Ishikawa (cell line): ENCODE measurements around the gene CTU1.

ENCODE experiments used
- CEBPB ChIP-seq: IDR thresholded peaks from 2 replicates; pipeline ENCODE4 v1.6.1; 2012
- CREB1 ChIP-seq: IDR thresholded peaks from 2 replicates; pipeline ENCODE4 v1.6.1; 2012; ENCODE audit warnings: low read depth
- EGR1 ChIP-seq: IDR thresholded peaks from 2 replicates; pipeline ENCODE4 v1.6.1; 2012
- EP300 ChIP-seq: IDR thresholded peaks from 2 replicates; pipeline ENCODE4 v1.6.1; 2012; ENCODE audit warnings: borderline replicate concordance
- FOXM1 ChIP-seq: IDR thresholded peaks from 2 replicates; pipeline ENCODE4 v1.6.1; 2012; ENCODE audit warnings: low read depth, borderline replicate concordance
- NFIC ChIP-seq: IDR thresholded peaks from 2 replicates; pipeline ENCODE4 v1.6.1; 2012
- RAD21 ChIP-seq: IDR thresholded peaks from 2 replicates; pipeline ENCODE4 v1.6.1; 2012; ENCODE audit warnings: low read depth
- TAF1 ChIP-seq: IDR thresholded peaks from 2 replicates; pipeline ENCODE4 v1.6.1; 2012; ENCODE audit warnings: low read depth, mild to moderate bottlenecking
- TCF12 ChIP-seq: IDR thresholded peaks from 2 replicates; pipeline ENCODE4 v1.6.1; 2012; ENCODE audit warnings: low read depth
- TEAD4 ChIP-seq: IDR thresholded peaks from 2 replicates; pipeline ENCODE4 v1.6.1; 2012
- YY1 ChIP-seq: IDR thresholded peaks from 2 replicates; pipeline ENCODE4 v1.6.1; 2012; ENCODE audit warnings: low read depth
- ZBTB7A ChIP-seq: IDR thresholded peaks from 2 replicates; pipeline ENCODE4 v1.6.1; 2012; ENCODE audit warnings: low read depth
- TF ChIP-seq, protein P1 (sequence below): IDR thresholded peaks from 2 replicates; pipeline ENCODE4 v1.6.1; 2012
- TF ChIP-seq, protein P2 (sequence below): IDR thresholded peaks from 2 replicates; pipeline ENCODE4 v1.6.1; 2012
- TF ChIP-seq, protein P3 (sequence below): IDR thresholded peaks from 2 replicates; pipeline ENCODE4 v1.6.1; 2012; ENCODE audit warnings: low read depth, mild to moderate bottlenecking

CTU1 gene

DNA sequence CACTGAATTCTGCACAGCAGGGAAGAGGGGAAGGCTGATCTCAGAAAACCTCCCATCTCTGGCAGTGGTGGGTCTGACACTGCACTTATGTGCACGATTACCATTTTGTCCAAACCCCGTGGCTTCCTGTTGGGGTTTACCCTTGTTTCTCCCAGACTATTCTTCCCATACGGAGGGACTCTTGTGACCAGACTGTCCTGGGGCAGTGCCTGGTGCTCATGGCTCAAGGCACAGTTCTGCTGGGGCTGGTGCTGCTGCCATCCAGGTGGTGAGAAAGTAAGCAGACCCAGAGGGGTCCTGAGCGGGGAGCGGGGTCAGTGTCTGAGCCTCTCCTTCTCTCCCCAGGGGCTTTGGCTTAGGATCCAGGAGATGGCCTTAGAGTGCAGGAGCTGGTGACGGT, 11.4 kb upstream of the CTU1 start:
- TF ChIP-seq, protein P1, sequence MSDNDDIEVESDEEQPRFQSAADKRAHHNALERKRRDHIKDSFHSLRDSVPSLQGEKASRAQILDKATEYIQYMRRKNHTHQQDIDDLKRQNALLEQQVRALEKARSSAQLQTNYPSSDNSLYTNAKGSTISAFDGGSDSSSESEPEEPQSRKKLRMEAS = no peak
- no peak for TF ChIP-seq TCF12
- no peak for TF ChIP-seq CREB1
- no peak for TF ChIP-seq CEBPB
- TF ChIP-seq TAF1 = no peak
- TF ChIP-seq RAD21 = no peak
- TF ChIP-seq, protein P2, sequence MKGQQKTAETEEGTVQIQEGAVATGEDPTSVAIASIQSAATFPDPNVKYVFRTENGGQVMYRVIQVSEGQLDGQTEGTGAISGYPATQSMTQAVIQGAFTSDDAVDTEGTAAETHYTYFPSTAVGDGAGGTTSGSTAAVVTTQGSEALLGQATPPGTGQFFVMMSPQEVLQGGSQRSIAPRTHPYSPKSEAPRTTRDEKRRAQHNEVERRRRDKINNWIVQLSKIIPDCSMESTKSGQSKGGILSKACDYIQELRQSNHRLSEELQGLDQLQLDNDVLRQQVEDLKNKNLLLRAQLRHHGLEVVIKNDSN = no peak
- no peak for TF ChIP-seq EP300
- TF ChIP-seq FOXM1 = no peak
- TF ChIP-seq, protein P3, sequence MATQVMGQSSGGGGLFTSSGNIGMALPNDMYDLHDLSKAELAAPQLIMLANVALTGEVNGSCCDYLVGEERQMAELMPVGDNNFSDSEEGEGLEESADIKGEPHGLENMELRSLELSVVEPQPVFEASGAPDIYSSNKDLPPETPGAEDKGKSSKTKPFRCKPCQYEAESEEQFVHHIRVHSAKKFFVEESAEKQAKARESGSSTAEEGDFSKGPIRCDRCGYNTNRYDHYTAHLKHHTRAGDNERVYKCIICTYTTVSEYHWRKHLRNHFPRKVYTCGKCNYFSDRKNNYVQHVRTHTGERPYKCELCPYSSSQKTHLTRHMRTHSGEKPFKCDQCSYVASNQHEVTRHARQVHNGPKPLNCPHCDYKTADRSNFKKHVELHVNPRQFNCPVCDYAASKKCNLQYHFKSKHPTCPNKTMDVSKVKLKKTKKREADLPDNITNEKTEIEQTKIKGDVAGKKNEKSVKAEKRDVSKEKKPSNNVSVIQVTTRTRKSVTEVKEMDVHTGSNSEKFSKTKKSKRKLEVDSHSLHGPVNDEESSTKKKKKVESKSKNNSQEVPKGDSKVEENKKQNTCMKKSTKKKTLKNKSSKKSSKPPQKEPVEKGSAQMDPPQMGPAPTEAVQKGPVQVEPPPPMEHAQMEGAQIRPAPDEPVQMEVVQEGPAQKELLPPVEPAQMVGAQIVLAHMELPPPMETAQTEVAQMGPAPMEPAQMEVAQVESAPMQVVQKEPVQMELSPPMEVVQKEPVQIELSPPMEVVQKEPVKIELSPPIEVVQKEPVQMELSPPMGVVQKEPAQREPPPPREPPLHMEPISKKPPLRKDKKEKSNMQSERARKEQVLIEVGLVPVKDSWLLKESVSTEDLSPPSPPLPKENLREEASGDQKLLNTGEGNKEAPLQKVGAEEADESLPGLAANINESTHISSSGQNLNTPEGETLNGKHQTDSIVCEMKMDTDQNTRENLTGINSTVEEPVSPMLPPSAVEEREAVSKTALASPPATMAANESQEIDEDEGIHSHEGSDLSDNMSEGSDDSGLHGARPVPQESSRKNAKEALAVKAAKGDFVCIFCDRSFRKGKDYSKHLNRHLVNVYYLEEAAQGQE = no peak
- no peak for TF ChIP-seq NFIC
- TF ChIP-seq YY1 = no peak

DNA sequence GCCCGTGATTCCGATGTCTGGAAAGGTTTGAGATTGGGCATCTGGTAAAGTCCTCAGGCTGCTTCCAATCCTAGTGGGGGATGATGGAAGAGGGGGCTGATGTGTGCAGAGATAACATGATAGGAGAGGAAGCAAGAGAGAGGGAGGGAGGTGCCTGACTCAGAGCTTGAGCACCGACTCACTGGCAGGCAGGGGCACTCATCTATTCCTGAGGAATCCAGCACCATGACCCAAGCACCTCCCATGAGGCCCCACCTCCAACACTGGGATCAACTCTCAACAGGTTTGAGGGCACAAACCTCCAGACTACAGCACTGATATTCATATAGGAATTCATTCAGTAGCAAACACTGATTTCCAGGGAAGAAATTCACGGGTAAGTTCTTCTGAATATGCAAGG, 10.9 kb upstream of the CTU1 start:
- TF ChIP-seq TAF1 = no peak
- TF ChIP-seq, protein P1 = no peak
- TF ChIP-seq, protein P2 = no peak
- TF ChIP-seq CREB1 = no peak
- no peak for TF ChIP-seq CEBPB
- no peak for TF ChIP-seq FOXM1
- no peak for TF ChIP-seq TEAD4
- no peak for TF ChIP-seq EGR1
- no peak for TF ChIP-seq TCF12
- TF ChIP-seq, protein P3 = no peak
- no peak for TF ChIP-seq NFIC
- TF ChIP-seq ZBTB7A = no peak

DNA sequence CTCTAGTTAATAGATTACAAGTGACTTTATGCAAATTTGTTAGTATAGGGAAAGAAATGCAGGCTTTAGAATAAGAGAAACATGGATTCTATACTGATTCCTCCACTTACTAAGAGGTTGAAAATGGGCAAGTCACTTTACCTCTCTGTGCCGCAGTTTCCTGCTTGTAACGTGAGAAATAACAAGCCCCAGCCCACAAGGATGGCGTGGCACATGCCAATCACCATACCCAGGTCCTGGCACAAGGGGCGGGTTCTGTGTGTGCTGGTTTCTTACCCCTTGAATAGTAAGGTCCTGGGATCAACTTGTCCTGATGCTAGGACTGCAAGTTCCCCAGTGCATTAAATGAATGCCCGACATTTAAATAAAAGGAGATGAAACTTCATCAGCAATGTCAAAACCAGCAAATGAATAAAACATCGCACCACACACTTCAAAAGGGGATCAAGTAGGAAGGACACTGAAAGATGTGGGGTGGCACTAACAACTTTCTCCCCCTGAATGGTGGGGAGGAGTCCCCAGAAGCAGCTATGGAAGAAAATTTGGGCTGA, 8.6 kb upstream of the CTU1 start:
- TF ChIP-seq, protein P3 = no peak
- TF ChIP-seq EGR1 = no peak
- no peak for TF ChIP-seq TAF1
- TF ChIP-seq, protein P1 = no peak
- TF ChIP-seq CEBPB = no peak
- no peak for TF ChIP-seq TCF12
- no peak for TF ChIP-seq ZBTB7A
- TF ChIP-seq, protein P2 = no peak
- no peak for TF ChIP-seq YY1
- no peak for TF ChIP-seq FOXM1
- TF ChIP-seq NFIC = no peak
- no peak for TF ChIP-seq RAD21

DNA sequence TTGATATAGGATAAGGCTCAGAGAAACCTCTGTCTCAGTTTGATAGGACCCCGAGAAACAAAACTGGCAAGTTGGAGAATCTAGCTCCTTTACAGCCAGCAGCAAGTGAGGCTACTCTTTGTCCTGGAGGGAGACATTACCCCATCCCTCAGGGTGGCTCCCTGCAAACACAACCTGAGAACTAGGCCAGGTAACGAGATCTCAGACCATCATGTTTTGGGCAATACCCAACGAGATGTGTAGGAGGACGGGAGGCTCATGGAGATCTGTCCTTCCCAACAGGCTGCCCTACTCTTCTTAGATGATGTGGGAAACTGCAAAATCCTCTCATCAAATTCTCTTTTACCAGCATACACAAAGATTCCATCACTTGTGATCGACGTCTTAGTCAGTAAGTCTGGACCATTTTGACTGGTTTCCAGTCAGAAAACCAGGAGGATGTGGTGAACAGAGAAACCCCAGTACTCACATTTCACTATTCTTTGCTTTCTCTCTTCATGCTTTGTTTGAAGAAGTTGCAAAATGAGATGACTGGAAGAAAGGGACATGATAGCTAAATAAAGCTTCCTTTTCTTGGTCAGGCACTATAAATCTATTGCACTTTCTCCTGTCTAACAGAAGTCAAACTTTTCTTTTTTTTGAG, 6.0 kb upstream of the CTU1 start:
- TF ChIP-seq YY1 (no peak), EGR1 (no peak), NFIC (no peak), ZBTB7A (no peak), RAD21 (no peak), FOXM1 (no peak), CEBPB (no peak), TCF12 (no peak), EP300 (no peak), TAF1 (no peak), TEAD4 (no peak), CREB1 (no peak)
- TF ChIP-seq, protein P1 = no peak
- TF ChIP-seq, protein P2 = no peak
- TF ChIP-seq, protein P3 = no peak
